GM21717 (cell line): ENCODE measurements around the gene MRPS35.

Experiments
- ATAC-seq: cut with Tn5 transposase; IDR thresholded peaks from one replicate; pipeline ENCODE4 v1.9.1; 2021; ENCODE audit warnings: mild to moderate bottlenecking, moderate library complexity; ENCODE audit not compliant: unreplicated experiment

The MRPS35 gene

DNA sequence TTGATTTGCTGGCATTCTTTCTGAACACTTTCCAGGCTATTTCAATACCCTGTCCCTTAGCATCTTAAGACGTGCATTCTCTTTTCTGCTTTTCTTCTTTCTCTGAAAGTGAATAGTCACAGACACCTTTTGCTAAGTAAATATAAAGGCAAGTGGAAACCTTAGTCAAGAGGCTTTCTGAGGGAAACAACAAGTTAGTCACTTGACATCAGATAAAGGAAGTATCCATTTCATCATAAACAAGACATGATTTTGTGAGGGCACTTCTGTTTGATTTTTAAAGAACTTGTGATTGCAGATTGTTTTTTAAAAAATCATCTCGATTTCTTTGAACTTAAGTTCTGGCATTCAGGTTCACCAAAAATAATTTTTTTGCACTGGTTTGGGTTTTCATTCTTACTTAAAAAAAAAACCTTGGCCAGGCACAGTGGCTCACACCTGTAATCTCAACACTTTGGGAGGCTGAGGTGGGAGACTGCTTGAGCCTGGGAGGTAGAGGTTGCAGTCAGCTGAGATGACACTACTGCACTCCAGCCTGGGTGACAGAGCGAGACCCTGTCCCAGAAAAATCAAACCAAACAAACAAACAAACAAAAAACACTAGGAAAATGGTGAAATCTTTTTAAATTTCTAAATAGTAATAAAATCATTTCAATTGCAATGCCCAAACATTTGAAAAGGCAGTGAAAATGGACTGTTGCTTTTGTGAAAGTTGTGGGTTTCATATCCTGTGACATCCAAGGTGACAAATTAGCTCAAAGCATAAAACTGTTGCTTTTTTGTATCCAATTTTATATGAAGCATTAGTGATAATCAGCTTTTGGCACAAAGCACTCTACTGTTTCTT is 61.1 kb downstream of the MRPS35 start:
- no peak for ATAC-seq

GRCh38 chr12:27772328-27773049 is 61.9 kb downstream of the MRPS35 start:
- ATAC-seq = no peak

DNA sequence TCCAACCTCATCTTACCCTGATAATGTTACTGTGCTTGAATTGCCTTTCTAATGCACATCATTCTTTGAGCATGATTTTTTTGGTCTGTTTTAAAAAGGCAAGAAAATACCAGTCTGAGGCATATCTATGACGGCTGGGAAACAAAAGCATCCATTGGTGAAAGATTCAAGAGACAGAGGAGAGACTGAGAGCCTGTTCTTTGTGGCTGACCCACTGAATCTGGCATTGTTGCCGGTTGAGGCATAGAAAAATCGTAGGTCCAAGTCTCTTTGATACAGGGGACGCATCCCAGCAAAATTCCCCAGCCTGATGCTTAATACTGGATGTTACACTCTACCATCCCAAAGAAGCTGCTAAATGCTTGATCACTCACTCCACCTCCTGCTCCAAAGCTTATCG is 66.5 kb downstream of the MRPS35 start:
- ATAC-seq = no peak

- ATAC-seq = no peak
Measured at GRCh38 chr12:27778206-27778605, 67.6 kb downstream of the MRPS35 start.

DNA sequence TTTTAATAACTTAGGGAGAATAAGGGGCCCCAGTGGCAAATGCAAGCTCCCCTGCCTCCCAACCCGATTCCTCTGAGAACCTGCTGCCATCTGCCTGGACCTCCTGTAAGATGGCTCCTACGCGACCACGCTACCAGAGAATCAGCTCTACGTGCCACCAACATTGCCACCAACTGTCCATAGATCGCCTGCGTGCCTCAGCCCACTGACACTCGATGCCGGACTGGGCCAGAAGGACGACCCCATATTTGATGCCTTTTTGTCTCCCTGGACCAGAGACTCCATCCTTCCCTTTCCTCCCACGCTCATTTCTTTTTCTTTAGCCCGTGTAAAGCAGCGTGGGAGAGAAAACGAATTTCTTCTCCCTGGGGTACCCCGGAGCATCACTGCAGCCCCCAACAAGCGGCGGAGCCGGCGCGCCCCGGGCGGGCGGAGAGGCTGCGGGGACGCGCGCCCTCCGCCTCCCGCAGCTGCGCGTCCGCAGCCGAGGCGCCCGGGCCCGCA is 68.8 kb downstream of the MRPS35 start:
- peak; percentile 16 for ATAC-seq

GRCh38 chr12:27779920-27780611 is 69.4 kb downstream of the MRPS35 start, which contains the start of the genes KLHL42 and MANSC4:
TSS of gene KLHL42 (plus strand) at chr12:27780233. CDS start at chr12:27780331, 98 bp downstream.
TSS of gene MANSC4 (minus strand) at chr12:27780236. CDS start at chr12:27771276, 8,960 bp downstream.
- peak; percentile 80 for ATAC-seq

- ATAC-seq = peak; percentile 39
Measured at GRCh38 chr12:27780612-27781408, 70.2 kb downstream of the MRPS35 start.

DNA sequence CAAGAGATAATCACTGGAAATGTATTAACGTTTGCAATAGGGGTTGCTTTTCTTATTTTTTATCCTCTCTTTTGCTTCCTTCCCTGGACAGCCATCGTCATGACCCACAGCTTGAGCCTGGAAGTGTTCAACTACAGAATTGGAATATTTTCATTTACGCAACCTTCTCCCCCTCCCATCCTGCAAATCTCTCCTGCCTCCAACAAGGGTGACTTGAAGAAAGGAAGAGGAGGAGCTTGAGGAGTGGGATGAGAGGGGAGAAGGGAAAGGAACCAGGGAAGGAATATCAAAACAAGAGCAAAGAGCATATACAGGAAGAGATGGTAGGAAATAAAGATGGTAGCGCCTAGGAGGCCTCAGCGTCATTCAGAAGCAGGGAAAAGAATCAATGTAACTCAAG is 71.0 kb downstream of the MRPS35 start:
- ATAC-seq = no peak

- no peak for ATAC-seq
Measured at GRCh38 chr12:27782481-27782880, 71.8 kb downstream of the MRPS35 start.

DNA sequence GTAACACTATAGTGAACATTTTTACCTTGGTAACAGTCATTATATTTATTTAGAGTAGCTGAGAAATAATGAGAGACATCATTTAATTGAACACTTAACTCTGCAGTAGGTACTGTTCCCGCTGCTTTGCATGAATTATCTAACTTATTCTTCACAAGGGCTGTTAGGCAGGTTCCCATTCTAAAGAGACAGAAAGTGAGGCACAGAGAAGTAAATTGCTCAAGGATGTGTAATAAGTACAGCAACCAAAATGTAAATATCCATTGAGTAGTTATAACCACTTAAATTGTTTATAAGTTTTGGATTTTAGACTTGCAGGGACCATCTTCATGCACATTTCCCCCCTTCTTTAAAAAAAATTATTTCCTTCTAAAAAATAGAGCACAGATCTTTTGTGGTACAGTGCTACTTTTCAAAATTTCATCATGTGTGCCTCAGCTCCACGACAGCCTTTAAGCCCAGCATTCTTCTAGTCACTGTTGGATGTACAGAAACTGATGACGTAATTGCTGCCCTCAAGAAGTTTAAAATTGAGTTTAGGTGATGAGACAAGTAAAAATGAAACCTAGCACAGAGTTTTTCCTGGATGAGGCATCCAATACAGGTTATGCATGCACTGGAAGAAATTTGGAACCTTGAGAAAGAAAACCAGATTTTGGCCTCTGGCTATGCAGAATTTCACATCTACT is 75.4 kb downstream of the MRPS35 start:
- no peak for ATAC-seq

DNA sequence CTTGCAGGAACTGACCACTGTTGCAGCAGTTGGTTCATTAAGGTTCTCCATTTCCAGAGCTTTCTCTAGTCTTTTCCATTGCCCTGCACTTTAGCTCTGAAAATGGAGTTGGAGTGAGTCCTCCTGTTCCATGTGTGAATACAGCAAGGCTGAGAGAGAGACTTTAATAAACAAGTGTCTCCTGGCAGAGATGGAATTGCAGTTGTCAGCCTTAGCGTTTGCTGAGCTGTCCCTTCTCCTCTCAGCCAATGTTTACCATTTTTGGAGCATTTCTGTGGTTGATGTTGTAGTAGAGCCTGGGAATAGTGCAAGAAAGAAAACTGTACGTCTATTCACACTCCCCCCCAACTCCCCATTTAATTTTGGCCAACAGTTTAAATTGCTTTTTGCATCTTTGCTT is 76.9 kb downstream of the MRPS35 start:
- no peak for ATAC-seq

DNA sequence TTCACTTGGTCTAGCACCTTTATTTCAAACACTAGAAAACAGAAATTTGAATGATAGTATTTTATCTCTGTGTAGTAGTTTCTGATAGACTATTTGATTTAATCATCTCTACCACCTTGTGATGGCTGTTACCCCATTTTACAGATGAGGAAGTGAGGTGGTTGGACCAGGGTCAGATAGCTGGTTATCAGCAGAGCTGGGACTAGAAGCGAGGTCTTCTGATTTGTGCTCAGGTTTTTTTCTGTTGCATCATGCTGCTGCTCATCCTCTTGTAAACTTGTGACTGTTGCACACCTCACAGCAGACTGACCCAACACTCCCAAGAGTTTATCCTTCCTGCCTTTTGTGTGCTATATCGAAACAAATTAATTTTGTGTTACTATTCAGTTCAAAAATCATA is 79.5 kb downstream of the MRPS35 start:
- no peak for ATAC-seq

DNA sequence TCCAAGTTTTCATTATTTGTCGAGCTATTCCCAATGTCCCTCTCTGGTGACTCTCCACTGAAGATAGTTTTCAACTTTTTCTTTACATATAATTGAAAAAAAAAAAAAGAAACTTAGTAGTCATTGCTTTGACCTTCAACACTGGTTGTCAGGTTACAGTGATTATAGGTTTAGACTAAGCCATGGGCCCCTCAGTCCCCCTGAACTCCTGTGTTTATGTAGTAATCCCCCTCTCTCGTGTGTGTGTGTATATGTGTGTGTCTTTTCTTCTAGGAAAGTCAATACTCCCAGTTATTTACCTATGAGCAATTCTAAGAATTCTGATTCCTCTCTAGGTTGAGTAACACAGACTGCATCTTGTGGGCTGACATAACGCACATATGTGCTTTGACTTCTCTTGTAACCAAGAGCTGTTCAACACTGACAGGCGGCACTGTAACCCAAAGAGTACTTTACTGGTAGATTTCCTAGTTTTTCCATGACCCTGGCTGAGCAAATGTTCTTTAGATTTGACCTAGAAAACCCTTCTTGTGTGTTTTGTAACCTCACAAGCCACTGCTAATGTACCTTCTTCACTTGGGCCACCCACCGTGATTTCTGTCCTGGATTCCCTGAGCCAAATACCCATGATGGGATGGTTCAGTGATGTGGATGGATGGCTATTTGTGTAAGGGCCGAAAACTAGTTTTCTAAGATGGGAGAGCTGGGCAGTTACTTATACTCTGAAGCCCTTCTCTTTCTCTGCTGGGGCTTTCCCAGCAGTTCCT is 84.4 kb downstream of the MRPS35 start:
- ATAC-seq = no peak

DNA sequence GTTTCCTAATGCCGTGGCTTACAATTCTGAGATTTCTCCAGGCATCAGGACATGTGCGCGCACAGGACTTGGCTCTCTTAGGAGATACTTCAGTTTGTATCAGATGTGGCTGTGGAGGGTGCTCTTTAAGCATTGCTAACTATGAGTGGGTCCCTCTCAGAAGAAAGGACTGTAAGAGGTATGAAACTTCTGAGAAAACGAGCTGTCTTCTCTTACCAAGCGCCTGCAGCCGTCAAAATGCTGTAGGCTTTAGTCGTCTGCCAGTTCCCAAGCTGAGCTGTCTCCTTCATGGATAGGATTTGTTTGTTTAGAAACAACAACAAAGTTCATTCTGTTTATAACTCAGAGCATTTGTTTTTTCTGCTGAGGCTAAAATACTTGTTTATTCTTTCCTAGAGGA is 85.5 kb downstream of the MRPS35 start:
- ATAC-seq = no peak

DNA sequence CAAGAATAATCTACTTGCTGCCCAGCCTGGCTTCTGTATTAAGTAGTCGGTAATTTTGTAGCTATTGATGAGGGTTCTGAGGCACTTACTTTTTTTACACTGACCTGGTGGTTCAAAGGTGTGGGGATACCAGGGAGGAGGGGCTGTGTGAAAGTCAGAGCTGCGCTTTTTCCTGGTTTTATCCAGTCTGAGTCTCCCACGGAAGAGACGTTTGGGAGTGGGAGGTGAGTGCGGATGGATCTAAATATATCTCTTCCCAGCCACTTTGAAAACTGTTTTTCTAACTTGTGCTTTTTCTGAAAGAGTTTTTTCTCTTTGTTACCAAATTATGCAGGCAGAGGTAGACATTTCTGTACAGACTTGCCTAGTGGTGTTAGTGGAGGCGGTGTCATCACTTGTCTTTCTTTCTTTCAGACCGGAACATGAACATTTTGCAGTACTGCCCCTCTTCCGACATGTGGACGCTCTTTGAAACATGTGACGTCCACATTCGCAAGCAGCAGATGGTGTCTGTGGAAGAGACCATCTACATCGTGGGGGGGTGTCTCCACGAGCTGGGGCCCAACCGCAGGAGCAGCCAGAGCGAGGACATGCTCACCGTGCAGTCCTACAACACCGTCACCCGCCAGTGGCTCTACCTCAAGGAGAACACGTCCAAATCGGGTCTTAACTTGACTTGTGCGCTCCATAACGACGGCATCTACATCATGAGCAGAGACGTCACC is 86.8 kb downstream of the MRPS35 start:
- ATAC-seq = no peak

DNA sequence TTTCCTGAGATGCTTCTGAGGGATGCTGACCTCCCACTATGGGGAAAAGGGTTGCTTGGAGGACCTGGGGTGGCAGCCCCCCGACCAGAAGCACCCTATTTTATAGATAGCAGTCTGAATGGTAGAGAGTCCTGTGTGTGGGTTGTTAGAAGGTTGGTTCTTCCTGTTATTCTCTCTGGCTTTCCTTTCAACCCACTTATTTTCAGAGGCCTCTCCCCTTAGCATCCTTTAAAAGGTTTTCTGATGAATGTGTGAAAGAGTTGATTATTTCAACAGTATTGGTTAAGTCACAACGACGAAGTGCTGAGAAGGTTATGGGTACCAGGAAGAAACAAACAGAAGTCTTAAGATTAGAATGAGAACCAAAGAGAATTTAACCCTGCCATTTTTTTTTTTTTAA is 90.2 kb downstream of the MRPS35 start:
- no peak for ATAC-seq

DNA sequence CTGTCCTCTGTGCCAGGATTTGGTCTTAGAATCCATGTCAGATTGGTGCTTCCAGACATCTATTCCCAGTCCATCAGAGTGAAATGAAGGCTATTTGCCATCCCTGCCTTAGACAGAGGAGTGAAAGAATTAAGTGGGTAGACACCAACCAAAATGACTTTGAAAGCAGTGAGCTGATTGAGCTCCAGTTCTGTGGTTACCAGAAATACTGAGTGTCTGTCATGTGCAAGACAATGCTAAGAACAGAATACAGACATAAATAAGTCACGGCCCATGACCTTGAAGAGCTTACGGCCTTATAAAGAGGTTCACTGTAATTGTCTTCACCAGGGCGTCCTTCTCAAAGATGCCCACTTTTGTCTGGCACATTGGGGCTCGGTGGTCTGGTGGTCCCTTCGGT is 91.0 kb downstream of the MRPS35 start:
- ATAC-seq = no peak

DNA sequence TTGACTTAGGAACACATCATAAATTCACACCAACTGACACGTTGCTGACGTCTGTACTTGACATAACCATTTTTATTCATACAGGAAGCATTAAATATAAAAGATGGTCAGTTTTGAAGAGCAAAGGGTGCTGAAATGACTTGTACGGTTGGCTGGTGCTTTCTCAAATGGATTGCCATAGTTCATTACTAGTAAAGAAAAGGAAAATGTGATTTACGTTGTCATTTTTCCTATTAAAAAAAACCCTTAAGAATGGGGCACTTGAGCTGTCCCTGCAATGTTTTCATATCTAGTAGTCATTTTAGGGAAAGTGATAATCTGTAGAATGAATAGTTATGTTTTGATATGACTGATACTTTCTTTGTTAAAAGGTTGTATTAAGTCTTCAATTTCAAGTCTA is 91.9 kb downstream of the MRPS35 start:
- ATAC-seq = no peak

- no peak for ATAC-seq
Measured at GRCh38 chr12:27802936-27803335, 92.3 kb downstream of the MRPS35 start.
